Activated CD4-positive, alpha-beta T cell treated with anti-CD3 and anti-CD28 coated beads, Interleukin-2, Interleukin-6, amounts not matched to agents 100 ng/mL and 50 ng/mL, durations not matched to agents 16 hours and 8 hours (primary cell): Measurements from ENCODE around the gene CFHR4.
A peak's percentile ranks its signal among the peaks of the same experiment; 100 is the strongest.
"Not testable (repeated sequence)": the region's sequence is repeated elsewhere in the genome, so short reads cannot be mapped to it uniquely, and the experiment has no call there.

Experiments used
- DNase-seq: peaks from one replicate; pipeline ENCODE4 v3.0.0-alpha.2; 2020

Gene CFHR4

GRCh38 chr1:196887515-196888239, at the start of gene CFHR4:
TSS of gene CFHR4 (plus strand) at chr1:196888052. CDS start at chr1:196888151, 99 bp downstream.
- DNase-seq, result peak; percentile 23

- not testable (repeated sequence) for DNase-seq
These were observed 38.0 kb upstream of the CFHR4 start for GRCh38 chr1:196849613-196850492.

- no peak for DNase-seq
These were observed 31.8 kb upstream of the CFHR4 start for GRCh38 chr1:196856053-196856452.

GRCh38 chr1:196857188-196857587, 30.7 kb upstream of the CFHR4 start:
- no peak for DNase-seq

- no peak for DNase-seq
These were observed 29.0 kb upstream of the CFHR4 start for GRCh38 chr1:196858811-196859210.

GRCh38 chr1:196860323-196860884, 27.4 kb upstream of the CFHR4 start:
- no peak for DNase-seq

- no peak for DNase-seq
These were observed 26.4 kb upstream of the CFHR4 start for GRCh38 chr1:196861429-196861828.

- no peak for DNase-seq
These were observed 20.9 kb upstream of the CFHR4 start for GRCh38 chr1:196866974-196867373.

- DNase-seq, result no peak
These were observed 14.5 kb upstream of the CFHR4 start for GRCh38 chr1:196873385-196873784.

GRCh38 chr1:196875935-196876334, 11.9 kb upstream of the CFHR4 start:
- DNase-seq, result no peak

GRCh38 chr1:196877964-196878363, 9.9 kb upstream of the CFHR4 start:
- DNase-seq, result no peak

GRCh38 chr1:196886560-196886959, 1.3 kb upstream of the CFHR4 start:
- DNase-seq, result not testable (repeated sequence)

GRCh38 chr1:196890668-196891067, 2.8 kb downstream of the CFHR4 start:
- DNase-seq, result no peak

- no peak for DNase-seq
These were observed 3.4 kb downstream of the CFHR4 start for GRCh38 chr1:196891251-196891650.

- DNase-seq, result no peak
These were observed 8.5 kb downstream of the CFHR4 start for GRCh38 chr1:196896355-196896754.

- no peak for DNase-seq
These were observed 9.4 kb downstream of the CFHR4 start for GRCh38 chr1:196897158-196897828.

GRCh38 chr1:196902344-196902743, 14.5 kb downstream of the CFHR4 start:
- DNase-seq, result no peak

GRCh38 chr1:196910215-196910614, 22.4 kb downstream of the CFHR4 start:
- DNase-seq, result no peak

GRCh38 chr1:196912283-196912682, 24.4 kb downstream of the CFHR4 start:
- DNase-seq, result not testable (repeated sequence)

GRCh38 chr1:196926839-196927238, 39.0 kb downstream of the CFHR4 start:
- DNase-seq, result not testable (repeated sequence)

GRCh38 chr1:196932853-196933252, 45.0 kb downstream of the CFHR4 start:
- DNase-seq, result not testable (repeated sequence)

GRCh38 chr1:196933531-196934189, 45.8 kb downstream of the CFHR4 start:
- no peak for DNase-seq
